SK-N-SH treated with all-trans-retinoic acid at 6 μM for 48 hours (cell line): ENCODE measurements around the gene CSE1L.

ENCODE experiments used
- ATAC-seq: fragments of 200-7000 bp; cut with Tn5 transposase; 3 replicates; pipeline ENCODE4 v1.9.1; 2020; ENCODE audit warnings: mild to moderate bottlenecking, moderate library complexity
- GLIS3 ChIP-seq: fragments of 250-450 bp; sonication (Bioruptor Pico); IDR thresholded peaks from 2 replicates; pipeline ENCODE4 v1.5.0; 2020; ENCODE audit warnings: mild to moderate bottlenecking, moderate library complexity
- OSR1 ChIP-seq: fragments of 250-450 bp; sonication (Bioruptor Pico); IDR thresholded peaks from 2 replicates; pipeline ENCODE4 v1.8.0; 2022; ENCODE audit warnings: moderate library complexity, mild to moderate bottlenecking, inconsistent platforms
- ZC3H10 ChIP-seq: fragments of 250-450 bp; sonication (Bioruptor Pico); IDR thresholded peaks from 2 replicates; pipeline ENCODE4 v1.5.1; 2021; ENCODE audit warnings: mild to moderate bottlenecking, moderate library complexity
- ZFP3 ChIP-seq: fragments of 250-450 bp; sonication (Bioruptor Pico); IDR thresholded peaks from 2 replicates; pipeline ENCODE4 v1.5.0; 2020; ENCODE audit warnings: mild to moderate bottlenecking, moderate library complexity
- ZFP30 ChIP-seq: fragments of 450-650 bp; formaldehyde crosslinking; IDR thresholded peaks from 2 replicates; pipeline ENCODE4 v1.5.0; 2022; ENCODE audit warnings: mild to moderate bottlenecking, moderate library complexity
- ZNF70 ChIP-seq: fragments of 450-650 bp; formaldehyde crosslinking; IDR thresholded peaks from 2 replicates; pipeline ENCODE4 v1.5.0; 2020; ENCODE audit warnings: mild to moderate bottlenecking, moderate library complexity
- TF ChIP-seq, protein P1 (sequence below): fragments of 250-450 bp; sonication (Bioruptor Pico); IDR thresholded peaks from 2 replicates; pipeline ENCODE4 v1.5.1; 2021; ENCODE audit warnings: mild to moderate bottlenecking, moderate library complexity
- TF ChIP-seq, protein P2 (sequence below): fragments of 250-450 bp; sonication (Bioruptor Pico); IDR thresholded peaks from 2 replicates; pipeline ENCODE4 v1.5.0; 2020; ENCODE audit warnings: mild to moderate bottlenecking, moderate library complexity

Gene CSE1L

GRCh38 chr20:49140411-49140810 is 94.3 kb downstream of the CSE1L start:
- no peak for TF ChIP-seq ZFP3 (CRISPR knock-in tag)
- peak; percentile 85 for ATAC-seq

DNA sequence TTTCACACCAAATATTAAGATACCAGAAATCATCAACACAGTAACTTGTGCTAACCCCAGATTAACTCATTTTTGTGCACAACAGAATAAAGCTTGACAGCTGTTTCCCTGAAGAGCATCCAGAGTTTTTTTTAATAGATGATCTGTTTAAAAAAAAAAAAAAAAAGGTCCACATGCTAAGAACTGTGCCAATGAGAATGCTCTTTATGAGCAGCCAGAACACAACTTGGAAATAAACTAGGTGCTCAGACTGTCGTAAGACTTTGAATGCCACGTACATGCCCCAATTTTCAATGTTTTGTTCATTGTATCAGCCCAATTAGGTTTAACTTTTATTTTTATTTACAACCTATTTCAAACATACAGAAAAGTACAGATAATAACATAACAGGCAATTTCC is 94.7 kb downstream of the CSE1L start:
- peak; percentile 67 for ATAC-seq
- TF ChIP-seq ZC3H10 (CRISPR knock-in tag) (no peak), ZFP30 (CRISPR knock-in tag) (no peak), GLIS3 (CRISPR knock-in tag) (no peak), ZFP3 (CRISPR knock-in tag) (no peak), ZNF70 (CRISPR knock-in tag) (no peak), OSR1 (no peak)
- TF ChIP-seq, protein P1, sequence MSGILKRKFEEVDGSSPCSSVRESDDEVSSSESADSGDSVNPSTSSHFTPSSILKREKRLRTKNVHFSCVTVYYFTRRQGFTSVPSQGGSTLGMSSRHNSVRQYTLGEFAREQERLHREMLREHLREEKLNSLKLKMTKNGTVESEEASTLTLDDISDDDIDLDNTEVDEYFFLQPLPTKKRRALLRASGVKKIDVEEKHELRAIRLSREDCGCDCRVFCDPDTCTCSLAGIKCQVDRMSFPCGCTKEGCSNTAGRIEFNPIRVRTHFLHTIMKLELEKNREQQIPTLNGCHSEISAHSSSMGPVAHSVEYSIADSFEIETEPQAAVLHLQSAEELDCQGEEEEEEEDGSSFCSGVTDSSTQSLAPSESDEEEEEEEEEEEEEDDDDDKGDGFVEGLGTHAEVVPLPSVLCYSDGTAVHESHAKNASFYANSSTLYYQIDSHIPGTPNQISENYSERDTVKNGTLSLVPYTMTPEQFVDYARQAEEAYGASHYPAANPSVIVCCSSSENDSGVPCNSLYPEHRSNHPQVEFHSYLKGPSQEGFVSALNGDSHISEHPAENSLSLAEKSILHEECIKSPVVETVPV (CRISPR knock-in tag), result no peak
- TF ChIP-seq, protein P2, sequence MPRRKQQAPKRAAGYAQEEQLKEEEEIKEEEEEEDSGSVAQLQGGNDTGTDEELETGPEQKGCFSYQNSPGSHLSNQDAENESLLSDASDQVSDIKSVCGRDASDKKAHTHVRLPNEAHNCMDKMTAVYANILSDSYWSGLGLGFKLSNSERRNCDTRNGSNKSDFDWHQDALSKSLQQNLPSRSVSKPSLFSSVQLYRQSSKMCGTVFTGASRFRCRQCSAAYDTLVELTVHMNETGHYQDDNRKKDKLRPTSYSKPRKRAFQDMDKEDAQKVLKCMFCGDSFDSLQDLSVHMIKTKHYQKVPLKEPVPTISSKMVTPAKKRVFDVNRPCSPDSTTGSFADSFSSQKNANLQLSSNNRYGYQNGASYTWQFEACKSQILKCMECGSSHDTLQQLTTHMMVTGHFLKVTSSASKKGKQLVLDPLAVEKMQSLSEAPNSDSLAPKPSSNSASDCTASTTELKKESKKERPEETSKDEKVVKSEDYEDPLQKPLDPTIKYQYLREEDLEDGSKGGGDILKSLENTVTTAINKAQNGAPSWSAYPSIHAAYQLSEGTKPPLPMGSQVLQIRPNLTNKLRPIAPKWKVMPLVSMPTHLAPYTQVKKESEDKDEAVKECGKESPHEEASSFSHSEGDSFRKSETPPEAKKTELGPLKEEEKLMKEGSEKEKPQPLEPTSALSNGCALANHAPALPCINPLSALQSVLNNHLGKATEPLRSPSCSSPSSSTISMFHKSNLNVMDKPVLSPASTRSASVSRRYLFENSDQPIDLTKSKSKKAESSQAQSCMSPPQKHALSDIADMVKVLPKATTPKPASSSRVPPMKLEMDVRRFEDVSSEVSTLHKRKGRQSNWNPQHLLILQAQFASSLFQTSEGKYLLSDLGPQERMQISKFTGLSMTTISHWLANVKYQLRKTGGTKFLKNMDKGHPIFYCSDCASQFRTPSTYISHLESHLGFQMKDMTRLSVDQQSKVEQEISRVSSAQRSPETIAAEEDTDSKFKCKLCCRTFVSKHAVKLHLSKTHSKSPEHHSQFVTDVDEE (CRISPR knock-in tag), result no peak
